BJ (cell line): ENCODE measurements around the gene TMEM255A. TPM values are rescaled to one million over a fixed set of nuclear protein-coding genes. Genes with fewer than 3 reads are reported as not detected.

ENCODE experiments used
- CTCF ChIA-PET: fragments of 350-600 bp; formaldehyde crosslinking; extraction: SDS; loops from one replicate; lab custom pipeline; 2021; ENCODE audit warnings: antibody characterized with exemption, inconsistent platforms; lab: Yijun Ruan, JAX
- POLR2A ChIA-PET: fragments of 300-600 bp; sonication (Branson Sonifier 250); formaldehyde crosslinking; extraction: SDS; loops from one replicate; lab custom pipeline; 2021; ENCODE audit warnings: antibody characterized with exemption; lab: Charles Lee
- DNase-seq: peaks from one replicate; pipeline ENCODE4 v3.0.0-alpha.2; 2011; ENCODE audit warnings: low read depth
- H3K27me3 ChIP-seq: 2 replicates; pipeline ENCODE4 v1.6.0; 2011; ENCODE audit warnings: low read length; ENCODE audit not compliant: control insufficient read depth, insufficient read depth
- H3K36me3 ChIP-seq: 2 replicates; pipeline ENCODE4 v1.5.1; 2011; ENCODE audit warnings: low read length; ENCODE audit not compliant: control insufficient read depth, insufficient read depth
- H3K4me3 ChIP-seq: 2 replicates; pipeline ENCODE4 v1.5.1; 2011; ENCODE audit warnings: low read depth, mild to moderate bottlenecking, control low read depth, low read length
- polyA plus RNA-seq: library from polyadenylated mRNA; depleted of rRNA; stranded (reverse); fragments of >200 nt; gene quantifications from 2 replicates; pipeline ENCODE4 v1.2.3, GENCODE V29; 2011
- TF ChIP-seq, protein P1 (sequence below): IDR thresholded peaks from 2 replicates; pipeline ENCODE4 v1.5.1; 2011; ENCODE audit warnings: low read depth, mild to moderate bottlenecking, control low read depth, inconsistent platforms, low read length, moderate library complexity; ENCODE audit not compliant: insufficient read depth

The TMEM255A gene
- polyA plus RNA-seq, 1 experiment, result 0.10 TPM

DNA sequence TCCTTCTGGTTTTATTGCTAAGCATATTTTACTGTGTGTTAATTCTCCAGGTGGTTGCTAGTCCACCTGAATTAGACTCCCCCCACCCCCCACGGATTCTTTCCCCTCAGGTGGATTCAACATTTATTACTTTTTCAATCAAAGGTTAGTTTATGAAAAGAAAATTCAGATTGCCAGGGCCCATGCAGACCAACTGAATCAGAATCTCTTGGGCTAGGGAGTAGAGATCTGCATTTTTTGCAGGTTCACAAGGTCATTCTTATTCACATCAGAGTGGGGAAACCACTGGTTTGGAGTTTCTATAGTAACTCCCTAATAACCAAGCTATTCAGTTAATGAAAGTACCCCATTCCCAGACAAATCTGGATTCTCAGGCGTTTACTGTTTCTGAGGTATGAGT, 9.8 kb downstream of the TMEM255A start:
- DNase-seq, result no peak
- Histone ChIP-seq H3K27me3 (no peaks in the 10 kb centered on the region), H3K36me3 (no peaks in the 10 kb centered on the region), H3K4me3 (no peak overlapping the region)
- TF ChIP-seq, protein P1, sequence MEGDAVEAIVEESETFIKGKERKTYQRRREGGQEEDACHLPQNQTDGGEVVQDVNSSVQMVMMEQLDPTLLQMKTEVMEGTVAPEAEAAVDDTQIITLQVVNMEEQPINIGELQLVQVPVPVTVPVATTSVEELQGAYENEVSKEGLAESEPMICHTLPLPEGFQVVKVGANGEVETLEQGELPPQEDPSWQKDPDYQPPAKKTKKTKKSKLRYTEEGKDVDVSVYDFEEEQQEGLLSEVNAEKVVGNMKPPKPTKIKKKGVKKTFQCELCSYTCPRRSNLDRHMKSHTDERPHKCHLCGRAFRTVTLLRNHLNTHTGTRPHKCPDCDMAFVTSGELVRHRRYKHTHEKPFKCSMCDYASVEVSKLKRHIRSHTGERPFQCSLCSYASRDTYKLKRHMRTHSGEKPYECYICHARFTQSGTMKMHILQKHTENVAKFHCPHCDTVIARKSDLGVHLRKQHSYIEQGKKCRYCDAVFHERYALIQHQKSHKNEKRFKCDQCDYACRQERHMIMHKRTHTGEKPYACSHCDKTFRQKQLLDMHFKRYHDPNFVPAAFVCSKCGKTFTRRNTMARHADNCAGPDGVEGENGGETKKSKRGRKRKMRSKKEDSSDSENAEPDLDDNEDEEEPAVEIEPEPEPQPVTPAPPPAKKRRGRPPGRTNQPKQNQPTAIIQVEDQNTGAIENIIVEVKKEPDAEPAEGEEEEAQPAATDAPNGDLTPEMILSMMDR, result no peak
- POLR2A ChIA-PET, result no interaction called here
- CTCF ChIA-PET, result no interaction called here

DNA sequence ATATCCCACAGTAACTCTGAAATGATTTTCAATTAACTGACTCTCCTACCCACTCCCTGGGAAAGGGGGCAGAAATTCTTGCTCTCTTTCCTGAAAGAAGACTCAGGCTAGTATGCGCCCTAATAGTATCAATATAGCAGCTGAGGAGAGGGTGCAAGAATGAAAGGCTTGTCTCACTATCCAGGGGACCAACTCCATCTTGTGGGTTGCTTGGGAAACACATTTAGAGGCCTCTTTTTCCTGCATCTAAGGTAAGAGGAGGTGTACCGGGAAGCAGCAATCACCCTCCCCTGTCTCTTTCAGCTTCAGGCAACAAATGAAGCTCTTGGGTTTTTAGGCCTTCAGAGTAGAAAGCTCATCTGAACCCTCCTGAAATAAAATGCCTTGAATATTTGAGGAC, 11.3 kb downstream of the TMEM255A start:
- Histone ChIP-seq H3K27me3 (no peaks in the 10 kb centered on the region), H3K4me3 (no peak overlapping the region), H3K36me3 (no peaks in the 10 kb centered on the region)
- no peak for DNase-seq
- CTCF ChIA-PET, result interaction anchor here (0.7 kb wide), 1 partner anchor 11 kb away, joined by 3 read pairs; the partner anchor contains the start of gene TMEM255A
- POLR2A ChIA-PET, result no interaction called here
- TF ChIP-seq, protein P1, result no peak

DNA sequence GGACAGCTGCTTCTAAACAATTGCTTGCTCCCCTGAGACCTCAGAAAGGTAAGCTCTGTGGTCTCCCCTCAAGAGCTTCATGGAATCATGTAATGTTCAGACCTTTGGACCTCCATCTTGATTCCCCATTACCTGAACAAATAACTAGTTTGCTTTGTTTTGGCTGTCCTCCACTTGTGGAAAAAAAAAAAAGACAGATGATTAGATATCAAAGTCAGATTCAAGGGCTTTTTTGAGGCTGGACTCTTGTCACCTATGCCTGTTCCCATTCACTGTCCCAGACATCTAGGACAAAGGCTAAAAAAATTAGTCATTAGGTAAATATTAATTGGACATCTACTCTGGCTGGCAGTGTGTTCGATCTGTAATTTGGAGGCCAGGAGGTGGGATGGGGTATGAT, 13.3 kb downstream of the TMEM255A start:
- H3K4me3 ChIP-seq, result no peak overlapping the region
- POLR2A ChIA-PET, result no interaction called here
- DNase-seq, result no peak
- no peaks in the 10 kb centered on the region for H3K27me3 ChIP-seq
- CTCF ChIA-PET, result no interaction called here
- H3K36me3 ChIP-seq, result no peaks in the 10 kb centered on the region
- TF ChIP-seq, protein P1, result no peak

GRCh38 chrX:120294651-120295050, 16.6 kb downstream of the TMEM255A start:
- Histone ChIP-seq H3K27me3 (no peaks in the 10 kb centered on the region), H3K4me3 (no peak overlapping the region), H3K36me3 (no peaks in the 10 kb centered on the region)
- CTCF ChIA-PET, result no interaction called here
- TF ChIP-seq, protein P1, result no peak
- POLR2A ChIA-PET, result no interaction called here
- no peak for DNase-seq

DNA sequence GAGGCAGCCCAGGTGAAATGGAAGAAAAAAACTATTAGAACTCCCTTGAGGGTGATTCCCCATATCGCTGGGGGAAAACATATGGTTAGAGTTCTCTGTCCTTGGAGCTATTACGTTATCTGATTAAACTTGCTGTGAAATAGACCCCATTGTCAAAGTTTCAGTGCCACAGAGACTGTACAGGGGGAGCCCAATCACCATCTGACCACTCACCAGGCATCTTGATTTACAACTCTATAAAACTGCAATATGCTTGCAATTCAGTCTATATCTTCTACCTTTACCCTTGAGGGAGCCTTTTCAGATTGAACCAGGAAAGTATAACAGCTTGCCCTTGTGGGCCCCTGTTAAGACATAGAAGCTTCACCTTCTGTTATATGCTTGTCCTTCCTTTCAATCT, 18.2 kb downstream of the TMEM255A start:
- ChIA-PET CTCF (no interaction called here), POLR2A (no interaction called here)
- H3K27me3 ChIP-seq, result no peaks in the 10 kb centered on the region

More for the DNA sequence above, 18.2 kb downstream of the TMEM255A start:
- TF ChIP-seq, protein P1, result no peak
- Histone ChIP-seq H3K4me3 (no peak overlapping the region), H3K36me3 (no peaks in the 10 kb centered on the region)
- DNase-seq, result no peak
